Fibroblast of lung (primary cell): ENCODE data around the gene DOC2B.
"Not testable (repeated sequence)": the region's sequence is repeated elsewhere in the genome, so short reads cannot be mapped to it uniquely, and the experiment has no call there.

Source experiments
- EZH2 ChIP-seq: IDR thresholded peaks from 2 replicates; pipeline ENCODE4 v1.5.1; 2012; ENCODE audit warnings: low read length, control low read depth, mild to moderate bottlenecking; ENCODE audit errors: missing control alignments
- TF ChIP-seq, protein P1 (sequence below), 2 donors: IDR thresholded peaks in 1 of 2; conservative IDR thresholded peaks in 1 of 2; 1 replicate in 1 of 2; 2 replicates in 1 of 2; pipeline ENCODE4 v1.5.1; 2011 to 2012; ENCODE audit warnings: low read length in 2 of 2, control low read depth in 1 of 2, inconsistent platforms in 1 of 2, low read depth in 1 of 2, mild to moderate bottlenecking in 1 of 2

DNA sequence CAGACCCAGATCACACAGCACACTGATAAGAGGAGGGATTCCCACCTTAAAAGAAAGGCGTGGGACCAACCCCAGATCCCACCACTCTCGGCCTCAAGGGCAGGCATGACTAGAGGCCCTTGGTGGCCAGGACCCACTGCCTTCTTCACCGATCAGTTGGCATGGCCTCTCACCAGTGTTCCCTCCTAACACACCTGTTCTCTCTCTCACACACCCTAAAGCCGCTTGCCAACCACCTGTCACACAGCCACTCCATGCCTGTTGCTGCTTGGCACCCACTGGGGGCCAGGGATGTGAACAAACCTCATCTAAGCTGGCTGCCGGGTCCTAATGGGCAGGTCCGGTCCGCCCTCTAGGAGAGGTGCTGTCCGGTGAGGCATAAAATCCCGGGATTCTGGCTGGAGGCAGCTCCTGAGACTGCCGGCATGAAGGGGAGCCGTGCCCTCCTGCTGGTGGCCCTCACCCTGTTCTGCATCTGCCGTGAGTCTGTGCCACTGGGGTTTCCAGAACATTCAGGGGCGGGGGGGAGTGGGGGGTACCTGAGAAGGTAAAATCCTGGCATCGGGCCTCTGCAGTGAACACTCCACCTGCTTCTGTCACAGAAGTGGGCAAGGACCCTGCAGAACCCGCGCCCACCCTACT, 44.2 kb downstream of the DOC2B start, which contains the start of gene SCGB1C2:
- TF ChIP-seq, protein P1, sequence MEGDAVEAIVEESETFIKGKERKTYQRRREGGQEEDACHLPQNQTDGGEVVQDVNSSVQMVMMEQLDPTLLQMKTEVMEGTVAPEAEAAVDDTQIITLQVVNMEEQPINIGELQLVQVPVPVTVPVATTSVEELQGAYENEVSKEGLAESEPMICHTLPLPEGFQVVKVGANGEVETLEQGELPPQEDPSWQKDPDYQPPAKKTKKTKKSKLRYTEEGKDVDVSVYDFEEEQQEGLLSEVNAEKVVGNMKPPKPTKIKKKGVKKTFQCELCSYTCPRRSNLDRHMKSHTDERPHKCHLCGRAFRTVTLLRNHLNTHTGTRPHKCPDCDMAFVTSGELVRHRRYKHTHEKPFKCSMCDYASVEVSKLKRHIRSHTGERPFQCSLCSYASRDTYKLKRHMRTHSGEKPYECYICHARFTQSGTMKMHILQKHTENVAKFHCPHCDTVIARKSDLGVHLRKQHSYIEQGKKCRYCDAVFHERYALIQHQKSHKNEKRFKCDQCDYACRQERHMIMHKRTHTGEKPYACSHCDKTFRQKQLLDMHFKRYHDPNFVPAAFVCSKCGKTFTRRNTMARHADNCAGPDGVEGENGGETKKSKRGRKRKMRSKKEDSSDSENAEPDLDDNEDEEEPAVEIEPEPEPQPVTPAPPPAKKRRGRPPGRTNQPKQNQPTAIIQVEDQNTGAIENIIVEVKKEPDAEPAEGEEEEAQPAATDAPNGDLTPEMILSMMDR (conservative IDR thresholded peaks at IDR 0.05 in 1 of 2, IDR thresholded peaks at IDR 0.05 in 1 of 2; ENCODE audit: low read depth in 1 of 2, low read length in 2 of 2) = not testable (repeated sequence)
- TF ChIP-seq EZH2 = not testable (repeated sequence)
